ENCODE data around the gene TLR7. TPM values are rescaled to one million over a fixed set of nuclear protein-coding genes. Genes with fewer than 3 reads are reported as not detected.

Gene TLR7
- polyA plus RNA-seq, 1 donor (not counting 4 experiments of a cell fraction or from before 2014, with no cell fraction given) = not detected

GRCh38 chrX:12901486-12901885 is 34.6 kb downstream of the TLR7 start:
- H3K4me3 ChIP-seq (ENCODE audit: control insufficient read depth in 2 of 3, extremely low read depth in 1 of 3, insufficient read depth in 2 of 3, low read depth in 1 of 3, low read length in 3 of 3) = no peak overlapping the region
- TF ChIP-seq CTCF (optimal IDR thresholded peaks at IDR 0.05 in 1 of 3, IDR thresholded peaks at IDR 0.05 in 1 of 3, conservative IDR thresholded peaks at IDR 0.05 in 1 of 3; ENCODE audit: extremely low read depth in 1 of 3, insufficient read depth in 2 of 3, low read length in 3 of 3) = peak; percentile 62 to 79 (median 68)
- TF ChIP-seq EZH2 (IDR thresholded peaks at IDR 0.05; ENCODE audit: low read length) = no peak
- no peaks in the 10 kb centered on the region for H3K27me3 ChIP-seq (ENCODE audit: control insufficient read depth, extremely low read depth, insufficient read depth, low read length)
- H3K9ac ChIP-seq (ENCODE audit: control insufficient read depth, extremely low read depth, insufficient read depth, low read length) = no peak overlapping the region
- DNase-seq (ENCODE audit: low read depth, low spot score) = peak; percentile 23
- no peaks in the 10 kb centered on the region for H3K4me1 ChIP-seq (ENCODE audit: control insufficient read depth, extremely low read depth, insufficient read depth, low read length)
- H3K27ac ChIP-seq (ENCODE audit: control insufficient read depth, insufficient read depth, low read length) = no peak overlapping the region
- H3K9me3 ChIP-seq (ENCODE audit: control insufficient read depth, low read depth, low read length) = no peaks in the 10 kb centered on the region
- no peaks in the 10 kb centered on the region for H3K79me2 ChIP-seq (ENCODE audit: control insufficient read depth, insufficient read depth, low read length)
- H3K36me3 ChIP-seq (ENCODE audit: control insufficient read depth in 2 of 2, extremely low read depth in 1 of 2, insufficient read depth in 2 of 2, low read length in 2 of 2) = no peaks in the 10 kb centered on the region
- peak; percentile 34 for FAIRE-seq
- no peak overlapping the region for H2AFZ ChIP-seq (ENCODE audit: control insufficient read depth, low read length)
- H3K9me1 ChIP-seq (ENCODE audit: control insufficient read depth, extremely low read depth, insufficient read depth, low read length) = no peaks in the 10 kb centered on the region
- no peak overlapping the region for H3K4me2 ChIP-seq (ENCODE audit: control insufficient read depth, extremely low read depth, insufficient read depth, low read depth, low read length)
- dilution Hi-C loops (cut with MboI; ENCODE audit: extremely low pct_ligation_motif_present, low sequenced_read_pairs) = no loop called here
- no peaks in the 10 kb centered on the region for H4K20me1 ChIP-seq (ENCODE audit: control insufficient read depth, extremely low read depth, insufficient read depth, low read length)

GRCh38 chrX:12903646-12904045 is 36.8 kb downstream of the TLR7 start:
- Histone ChIP-seq H3K79me2 (ENCODE audit: control insufficient read depth, insufficient read depth, low read length) (no peaks in the 10 kb centered on the region), H3K36me3 (ENCODE audit: control insufficient read depth in 2 of 2, extremely low read depth in 1 of 2, insufficient read depth in 2 of 2, low read length in 2 of 2) (no peaks in the 10 kb centered on the region), H3K27me3 (ENCODE audit: control insufficient read depth, extremely low read depth, insufficient read depth, low read length) (no peaks in the 10 kb centered on the region), H3K9me3 (ENCODE audit: control insufficient read depth, low read depth, low read length) (no peaks in the 10 kb centered on the region), H3K27ac (ENCODE audit: control insufficient read depth, insufficient read depth, low read length) (no peak overlapping the region), H4K20me1 (ENCODE audit: control insufficient read depth, extremely low read depth, insufficient read depth, low read length) (no peaks in the 10 kb centered on the region), H3K9me1 (ENCODE audit: control insufficient read depth, extremely low read depth, insufficient read depth, low read length) (no peaks in the 10 kb centered on the region), H3K9ac (ENCODE audit: control insufficient read depth, extremely low read depth, insufficient read depth, low read length) (no peak overlapping the region), H3K4me2 (ENCODE audit: control insufficient read depth, extremely low read depth, insufficient read depth, low read depth, low read length) (no peak overlapping the region), H3K4me3 (ENCODE audit: control insufficient read depth in 2 of 3, extremely low read depth in 1 of 3, insufficient read depth in 2 of 3, low read depth in 1 of 3, low read length in 3 of 3) (no peak overlapping the region), H3K4me1 (ENCODE audit: control insufficient read depth, extremely low read depth, insufficient read depth, low read length) (no peaks in the 10 kb centered on the region), H2AFZ (ENCODE audit: control insufficient read depth, low read length) (no peak overlapping the region)
- FAIRE-seq (no peak), DNase-seq (ENCODE audit: low read depth, low spot score) (no peak)
- dilution Hi-C loops (cut with MboI; ENCODE audit: extremely low pct_ligation_motif_present, low sequenced_read_pairs) = no loop called here
- TF ChIP-seq EZH2 (IDR thresholded peaks at IDR 0.05; ENCODE audit: low read length) = no peak
